DOHH2 (cell line): ENCODE measurements around the gene ADGRG7.

Experiments used
- H3F3A ChIP-seq: fragments of 200-600 bp; sonication (generic), shearing (Covaris generic); 2 replicates; pipeline ENCODE4 v1.6.0; 2016; ENCODE audit warnings: antibody characterized with exemption, mild to moderate bottlenecking; ENCODE audit not compliant: control insufficient read depth, insufficient read depth
- H3K27ac ChIP-seq: fragments of 200-600 bp; sonication (generic); 2 replicates; pipeline ENCODE4 v1.5.1; 2014; ENCODE audit warnings: low read depth, mild to moderate bottlenecking, low read length, moderate library complexity
- H3K27me3 ChIP-seq: fragments of 200-600 bp; sonication (generic); 2 replicates; pipeline ENCODE4 v1.6.1; 2014; ENCODE audit warnings: mild to moderate bottlenecking, low read length, mixed read lengths; ENCODE audit not compliant: control insufficient read depth
- H3K36me3 ChIP-seq: fragments of 200-600 bp; sonication (generic); 2 replicates; pipeline ENCODE4 v1.6.1; 2014; ENCODE audit warnings: mild to moderate bottlenecking, low read length, moderate library complexity, mixed read lengths; ENCODE audit not compliant: control insufficient read depth
- H3K4me1 ChIP-seq: fragments of 200-600 bp; sonication (generic); 2 replicates; pipeline ENCODE4 v1.6.1; 2014; ENCODE audit warnings: mild to moderate bottlenecking, low read length, mixed read lengths; ENCODE audit not compliant: control insufficient read depth
- H3K4me2 ChIP-seq: fragments of 200-600 bp; sonication (generic); 2 replicates; pipeline ENCODE4 v1.6.0; 2014; ENCODE audit warnings: mild to moderate bottlenecking, low read length, moderate library complexity
- H3K4me3 ChIP-seq: fragments of 200-600 bp; sonication (generic); 2 replicates; pipeline ENCODE4 v1.5.1; 2014; ENCODE audit warnings: mild to moderate bottlenecking, low read length, mixed read lengths
- H3K79me2 ChIP-seq: fragments of 200-600 bp; sonication (generic); 2 replicates; pipeline ENCODE4 v1.6.1; 2014; ENCODE audit warnings: mild to moderate bottlenecking, low read length, mixed read lengths; ENCODE audit not compliant: control insufficient read depth
- H3K9me2 ChIP-seq: fragments of 200-600 bp; sonication (generic); replicated peaks from 2 replicates; pipeline ENCODE4 v1.6.1; 2014; ENCODE audit warnings: mild to moderate bottlenecking, low read length, mixed read lengths; ENCODE audit not compliant: control insufficient read depth
- H3K9me3 ChIP-seq: fragments of 200-600 bp; sonication (generic); 2 replicates; pipeline ENCODE4 v1.6.1; 2014; ENCODE audit warnings: antibody characterized with exemption, low read length, mixed read lengths; ENCODE audit not compliant: control insufficient read depth, insufficient read depth
- H4K20me1 ChIP-seq: fragments of 200-600 bp; sonication (generic); 2 replicates; pipeline ENCODE4 v1.6.0; 2014; ENCODE audit warnings: low read depth, mild to moderate bottlenecking, antibody characterized with exemption, low read length, moderate library complexity; ENCODE audit not compliant: control insufficient read depth, insufficient read depth
- EZH2phosphoT487 ChIP-seq: fragments of 200-600 bp; sonication (generic); IDR thresholded peaks from 2 replicates; pipeline ENCODE4 v1.6.1; 2017; ENCODE audit warnings: borderline replicate concordance, mild to moderate bottlenecking, antibody characterized with exemption, low read length, moderate library complexity, mixed read lengths
- TF ChIP-seq, protein P1 (sequence below): fragments of 200-600 bp; sonication (generic); IDR thresholded peaks from one replicate; pipeline ENCODE4 v1.5.1; 2014; ENCODE audit warnings: antibody characterized with exemption, mild to moderate bottlenecking, low read depth, low read length; ENCODE audit not compliant: poor library complexity, severe bottlenecking

Gene ADGRG7

DNA sequence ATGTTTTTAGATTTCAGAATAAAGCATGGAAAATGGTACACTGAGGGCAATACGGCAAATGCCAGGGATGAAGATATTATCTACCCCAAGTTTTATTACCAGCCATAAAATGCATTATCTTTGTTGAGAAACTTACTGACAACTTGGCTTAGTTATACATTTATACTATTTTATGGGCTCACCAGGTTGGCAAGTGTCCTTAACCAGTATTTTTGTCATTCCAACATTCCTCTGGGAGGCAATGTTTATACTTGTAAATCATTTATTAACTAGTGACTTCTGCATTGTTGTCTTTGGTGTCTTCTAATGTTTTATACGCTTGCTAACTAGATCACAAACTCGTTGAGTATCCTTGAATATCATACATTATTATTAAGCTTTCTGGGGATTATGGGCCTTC is 18.0 kb upstream of the ADGRG7 start:
- no peaks in the 10 kb centered on the region for H4K20me1 ChIP-seq
- TF ChIP-seq EZH2phosphoT487: no peak
- TF ChIP-seq, protein P1, sequence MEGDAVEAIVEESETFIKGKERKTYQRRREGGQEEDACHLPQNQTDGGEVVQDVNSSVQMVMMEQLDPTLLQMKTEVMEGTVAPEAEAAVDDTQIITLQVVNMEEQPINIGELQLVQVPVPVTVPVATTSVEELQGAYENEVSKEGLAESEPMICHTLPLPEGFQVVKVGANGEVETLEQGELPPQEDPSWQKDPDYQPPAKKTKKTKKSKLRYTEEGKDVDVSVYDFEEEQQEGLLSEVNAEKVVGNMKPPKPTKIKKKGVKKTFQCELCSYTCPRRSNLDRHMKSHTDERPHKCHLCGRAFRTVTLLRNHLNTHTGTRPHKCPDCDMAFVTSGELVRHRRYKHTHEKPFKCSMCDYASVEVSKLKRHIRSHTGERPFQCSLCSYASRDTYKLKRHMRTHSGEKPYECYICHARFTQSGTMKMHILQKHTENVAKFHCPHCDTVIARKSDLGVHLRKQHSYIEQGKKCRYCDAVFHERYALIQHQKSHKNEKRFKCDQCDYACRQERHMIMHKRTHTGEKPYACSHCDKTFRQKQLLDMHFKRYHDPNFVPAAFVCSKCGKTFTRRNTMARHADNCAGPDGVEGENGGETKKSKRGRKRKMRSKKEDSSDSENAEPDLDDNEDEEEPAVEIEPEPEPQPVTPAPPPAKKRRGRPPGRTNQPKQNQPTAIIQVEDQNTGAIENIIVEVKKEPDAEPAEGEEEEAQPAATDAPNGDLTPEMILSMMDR: no peak

DNA sequence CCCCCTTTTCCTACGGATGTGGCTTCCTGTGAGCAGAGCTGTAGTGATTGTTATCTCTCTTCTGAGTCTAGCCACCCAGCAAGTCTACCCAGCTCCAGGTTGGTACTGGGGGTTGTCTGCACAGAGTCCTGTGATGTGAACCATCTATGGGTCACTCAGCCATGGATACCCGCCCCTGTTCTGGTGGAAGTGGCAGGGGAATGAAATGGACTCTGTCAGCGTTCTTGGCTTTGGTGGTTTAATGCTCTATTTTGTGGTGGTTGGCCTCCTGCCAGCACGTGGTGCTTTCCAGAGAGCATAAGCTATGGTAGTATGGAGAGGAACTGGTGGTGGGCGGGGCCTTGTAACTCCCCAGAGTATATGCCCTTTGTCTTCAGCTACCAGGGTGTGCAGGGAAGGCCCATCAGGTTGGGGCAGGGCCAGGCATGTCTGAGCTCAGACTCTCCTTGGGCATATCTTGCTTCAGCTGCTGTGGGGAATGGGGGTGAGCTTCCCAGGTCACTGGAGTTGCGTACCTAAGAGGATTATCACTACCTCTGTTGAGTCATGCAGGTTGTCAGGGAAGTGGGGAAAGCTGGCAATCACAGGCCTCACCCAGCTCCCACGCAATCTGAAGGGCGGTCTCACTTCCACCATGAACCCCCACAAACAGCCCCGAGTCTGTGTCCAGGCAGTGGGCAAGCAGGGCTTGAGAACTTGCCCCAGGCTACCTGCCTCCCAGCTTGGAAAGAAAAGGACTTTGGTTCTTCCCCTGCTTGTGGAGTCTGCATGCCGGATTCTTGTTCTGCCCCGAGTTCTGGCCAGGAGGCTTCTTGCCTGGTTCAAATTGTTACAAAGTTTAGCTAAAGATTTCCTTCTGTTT is 9.0 kb upstream of the ADGRG7 start:
- Histone ChIP-seq H3K9me2 (no peaks in the 10 kb centered on the region), H3F3A (no peaks in the 10 kb centered on the region), H3K4me3 (no peak overlapping the region), H4K20me1 (no peaks in the 10 kb centered on the region), H3K27ac (no peak overlapping the region), H3K4me1 (peaks cover 10% of the 10 kb centered on the region), H3K9me3 (no peaks in the 10 kb centered on the region), H3K36me3 (no peaks in the 10 kb centered on the region), H3K79me2 (no peaks in the 10 kb centered on the region), H3K27me3 (peaks cover 3% of the 10 kb centered on the region; the same call in 1 of the 2 replicates), H3K4me2 (no peak overlapping the region)
- TF ChIP-seq, protein P1: no peak
- no peak for TF ChIP-seq EZH2phosphoT487

More for the DNA sequence above, 18.0 kb upstream of the ADGRG7 start:
- no peaks in the 10 kb centered on the region for H3K36me3 ChIP-seq
- no peaks in the 10 kb centered on the region for H3K9me2 ChIP-seq
- no peak overlapping the region for H3K4me3 ChIP-seq
- H3K9me3 ChIP-seq: no peaks in the 10 kb centered on the region
- H3K79me2 ChIP-seq: no peaks in the 10 kb centered on the region
- H3K27ac ChIP-seq: no peak overlapping the region
- no peaks in the 10 kb centered on the region for H3F3A ChIP-seq
- H3K4me1 ChIP-seq: peaks cover 3% of the 10 kb centered on the region; the same call in 1 of the 2 replicates
- no peaks in the 10 kb centered on the region for H3K27me3 ChIP-seq
- no peak overlapping the region for H3K4me2 ChIP-seq

DNA sequence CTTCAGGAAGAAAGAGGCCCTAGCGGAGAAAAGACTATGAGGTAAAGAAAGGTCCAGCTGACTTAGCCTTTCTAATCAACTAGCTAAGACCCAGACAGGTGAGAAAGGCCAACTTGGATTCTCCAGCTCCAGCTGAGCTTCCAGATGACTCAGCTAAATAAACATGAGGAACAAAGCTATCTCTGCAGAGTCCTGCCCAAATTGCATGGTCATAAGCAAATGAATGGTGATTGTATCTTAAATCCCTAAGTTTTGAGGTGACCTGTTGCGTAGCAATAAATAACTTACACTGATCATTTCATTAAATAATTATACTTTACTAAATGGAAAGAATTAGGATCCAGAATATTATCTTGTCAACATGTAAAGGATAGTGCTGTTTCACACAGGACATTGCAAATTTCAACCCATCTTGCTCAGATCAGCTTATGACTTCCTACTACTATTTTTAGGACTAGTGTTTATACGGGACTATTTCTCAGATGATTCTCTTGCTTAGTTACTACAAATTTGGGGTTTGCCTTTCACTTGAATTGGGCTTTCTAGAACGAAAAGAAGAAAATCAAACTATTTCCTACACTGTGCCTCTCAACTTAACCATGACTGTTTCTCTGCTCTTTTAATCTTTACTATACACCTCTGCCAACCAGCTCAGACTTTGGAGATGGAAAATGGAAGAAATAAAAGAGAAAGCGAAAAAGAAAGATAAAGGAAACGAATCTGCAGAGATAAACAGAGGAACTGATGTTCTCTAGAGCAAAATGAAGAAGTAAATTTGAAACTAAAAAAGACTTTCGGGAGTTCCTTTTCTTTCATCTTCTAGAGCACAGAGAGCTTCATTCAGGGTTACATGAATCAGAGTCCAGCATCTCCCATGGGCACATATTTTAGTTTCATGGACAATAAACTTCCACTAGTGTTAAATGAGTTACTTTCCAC is 6.6 kb upstream of the ADGRG7 start:
- TF ChIP-seq, protein P1: no peak
- no peak for TF ChIP-seq EZH2phosphoT487
- H3K4me2 ChIP-seq: peak overlapping the region; percentile 34
- no peaks in the 10 kb centered on the region for H3F3A ChIP-seq
- H3K79me2 ChIP-seq: no peaks in the 10 kb centered on the region
- peaks cover 10% of the 10 kb centered on the region for H3K4me1 ChIP-seq
- no peaks in the 10 kb centered on the region for H3K9me2 ChIP-seq
- peaks cover 3% of the 10 kb centered on the region; the same call in 1 of the 2 replicates for H3K27me3 ChIP-seq
- no peaks in the 10 kb centered on the region for H4K20me1 ChIP-seq
- H3K4me3 ChIP-seq: peak overlapping the region; percentile 20
- H3K36me3 ChIP-seq: no peaks in the 10 kb centered on the region
- H3K27ac ChIP-seq: no peak overlapping the region
- H3K9me3 ChIP-seq: no peaks in the 10 kb centered on the region
